HG02885 (cell line): ENCODE data around the gene ARHGEF9.
A peak's percentile ranks its signal among the peaks of the same experiment; 100 is the strongest.

Source experiments
- ATAC-seq: cut with Tn5 transposase; IDR thresholded peaks from one replicate; pipeline ENCODE4 v1.9.1; 2021; ENCODE audit warnings: mild to moderate bottlenecking; ENCODE audit not compliant: unreplicated experiment, poor library complexity

Gene ARHGEF9

GRCh38 chrX:63747331-63747730 lies 37.7 kb downstream of the ARHGEF9 start:
- no peak for ATAC-seq

GRCh38 chrX:63746715-63747114 lies 38.3 kb downstream of the ARHGEF9 start:
- no peak for ATAC-seq

GRCh38 chrX:63746278-63746677 lies 38.7 kb downstream of the ARHGEF9 start:
- ATAC-seq: peak; percentile 83

GRCh38 chrX:63744850-63745394 lies 40.1 kb downstream of the ARHGEF9 start:
- no peak for ATAC-seq

GRCh38 chrX:63743596-63743995 lies 41.4 kb downstream of the ARHGEF9 start:
- ATAC-seq: no peak

GRCh38 chrX:63740382-63740781 lies 44.6 kb downstream of the ARHGEF9 start:
- ATAC-seq: peak; percentile 45

GRCh38 chrX:63739885-63740284 lies 45.1 kb downstream of the ARHGEF9 start:
- ATAC-seq: no peak

- ATAC-seq: no peak
Observed at GRCh38 chrX:63738696-63739095, 46.3 kb downstream of the ARHGEF9 start.

GRCh38 chrX:63737131-63737921 lies 47.7 kb downstream of the ARHGEF9 start:
- ATAC-seq: no peak

- ATAC-seq: no peak
Observed at GRCh38 chrX:63735882-63736281, 49.1 kb downstream of the ARHGEF9 start.

- no peak for ATAC-seq
Observed at GRCh38 chrX:63720293-63720692, 64.7 kb downstream of the ARHGEF9 start.

GRCh38 chrX:63719633-63720032 lies 65.4 kb downstream of the ARHGEF9 start:
- ATAC-seq: no peak

- peak; percentile 92 for ATAC-seq
Observed at GRCh38 chrX:63718010-63718694, 66.9 kb downstream of the ARHGEF9 start.

- ATAC-seq: no peak
Observed at GRCh38 chrX:63713526-63713925, 71.5 kb downstream of the ARHGEF9 start.

GRCh38 chrX:63708801-63709200 lies 76.2 kb downstream of the ARHGEF9 start:
- no peak for ATAC-seq

GRCh38 chrX:63702556-63702955 lies 82.5 kb downstream of the ARHGEF9 start:
- no peak for ATAC-seq

GRCh38 chrX:63686878-63687714 lies 97.9 kb downstream of the ARHGEF9 start:
- ATAC-seq: peak; percentile 82

- ATAC-seq: no peak
Observed at GRCh38 chrX:63680423-63680822, 104.6 kb downstream of the ARHGEF9 start.

GRCh38 chrX:63679432-63679831 lies 105.6 kb downstream of the ARHGEF9 start:
- no peak for ATAC-seq

GRCh38 chrX:63675716-63676115 lies 109.3 kb downstream of the ARHGEF9 start:
- no peak for ATAC-seq

GRCh38 chrX:63673896-63674295 lies 111.1 kb downstream of the ARHGEF9 start:
- no peak for ATAC-seq
